Mucosa of rectum (tissue), 2 donors: ENCODE results near the gene TMEM183A.

Experiments
- H3K27ac ChIP-seq, 2 donors: one replicate each; pipeline ENCODE4 v1.7.0; 2013; ENCODE audit warnings: inconsistent platforms in 2 of 2, low read depth in 2 of 2, low read length in 2 of 2
- H3K27me3 ChIP-seq, 2 donors: one replicate each; pipeline ENCODE4 v1.7.0; 2013; ENCODE audit warnings: low read length in 2 of 2; ENCODE audit not compliant: control insufficient read depth in 2 of 2, insufficient read depth in 2 of 2
- H3K36me3 ChIP-seq, 2 donors: one replicate each; pipeline ENCODE4 v1.7.0; 2013; ENCODE audit warnings: low read length in 2 of 2; ENCODE audit not compliant: control insufficient read depth in 2 of 2, insufficient read depth in 2 of 2
- H3K4me1 ChIP-seq, 2 donors: one replicate each; pipeline ENCODE4 v1.7.0; 2013; ENCODE audit warnings: low read length in 2 of 2, mild to moderate bottlenecking in 1 of 2; ENCODE audit not compliant: control insufficient read depth in 2 of 2, insufficient read depth in 2 of 2
- H3K4me3 ChIP-seq, 2 donors: one replicate each; pipeline ENCODE4 v1.7.0; 2013; ENCODE audit warnings: low read length in 2 of 2
- H3K9ac ChIP-seq, 2 donors: one replicate each; pipeline ENCODE4 v1.7.0; 2013; ENCODE audit warnings: low read length in 2 of 2, low read depth in 1 of 2, mild to moderate bottlenecking in 1 of 2
- H3K9me3 ChIP-seq, 2 donors: one replicate each; pipeline ENCODE4 v1.7.0; 2013; ENCODE audit warnings: low read length in 2 of 2; ENCODE audit not compliant: control insufficient read depth in 2 of 2
- donor health status: healthy.
- donor health status: Normal muscosa, but diverticular disease.

Gene TMEM183A

GRCh38 chr1:203065191-203065590 lies 58.0 kb downstream of the TMEM183A start:
- H3K9me3 ChIP-seq = no peaks in the 10 kb centered on the region
- H3K27ac ChIP-seq = no peak overlapping the region
- no peaks in the 10 kb centered on the region for H3K4me1 ChIP-seq

DNA sequence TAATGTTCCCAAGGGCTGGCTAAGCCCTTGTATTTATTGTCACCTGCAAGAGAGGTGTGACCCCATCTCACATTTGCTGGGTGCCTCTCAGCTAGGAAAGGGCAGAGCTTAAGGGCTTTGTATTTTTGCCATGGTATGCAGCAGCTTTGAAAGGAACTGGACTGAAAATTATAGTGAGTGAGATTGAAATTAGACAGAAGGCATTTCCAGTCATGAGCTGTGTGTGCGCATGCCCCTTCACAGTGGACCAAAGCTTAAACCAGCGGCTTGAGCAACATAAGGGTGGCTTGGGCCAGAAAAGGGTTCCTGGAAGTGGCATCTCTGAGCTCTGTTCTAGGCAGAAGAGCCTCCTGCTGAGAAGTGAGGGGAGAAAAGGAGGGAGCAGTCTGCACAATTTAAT lies 58.8 kb downstream of the TMEM183A start:
- H3K36me3 ChIP-seq = no peaks in the 10 kb centered on the region
- no peaks in the 10 kb centered on the region for H3K4me1 ChIP-seq
- H3K27ac ChIP-seq = no peak overlapping the region
- no peaks in the 10 kb centered on the region for H3K9me3 ChIP-seq
- no peak overlapping the region for H3K4me3 ChIP-seq
- H3K27me3 ChIP-seq = peaks cover 0 to 3% of the 10 kb centered on the region in 2 donors
- H3K9ac ChIP-seq = no peak overlapping the region

More at GRCh38 chr1:203065191-203065590, 58.0 kb downstream of the TMEM183A start:
- Histone ChIP-seq H3K36me3 (no peaks in the 10 kb centered on the region), H3K9ac (no peak overlapping the region), H3K27me3 (peaks cover 0 to 3% of the 10 kb centered on the region in 2 donors), H3K4me3 (no peak overlapping the region)

- Histone ChIP-seq H3K9me3 (no peaks in the 10 kb centered on the region), H3K27me3 (peaks cover 0 to 3% of the 10 kb centered on the region in 2 donors), H3K27ac (no peak overlapping the region), H3K4me3 (no peak overlapping the region), H3K9ac (no peak overlapping the region), H3K36me3 (no peaks in the 10 kb centered on the region), H3K4me1 (no peaks in the 10 kb centered on the region)
Observed at GRCh38 chr1:203066965-203067364, 59.8 kb downstream of the TMEM183A start.

DNA sequence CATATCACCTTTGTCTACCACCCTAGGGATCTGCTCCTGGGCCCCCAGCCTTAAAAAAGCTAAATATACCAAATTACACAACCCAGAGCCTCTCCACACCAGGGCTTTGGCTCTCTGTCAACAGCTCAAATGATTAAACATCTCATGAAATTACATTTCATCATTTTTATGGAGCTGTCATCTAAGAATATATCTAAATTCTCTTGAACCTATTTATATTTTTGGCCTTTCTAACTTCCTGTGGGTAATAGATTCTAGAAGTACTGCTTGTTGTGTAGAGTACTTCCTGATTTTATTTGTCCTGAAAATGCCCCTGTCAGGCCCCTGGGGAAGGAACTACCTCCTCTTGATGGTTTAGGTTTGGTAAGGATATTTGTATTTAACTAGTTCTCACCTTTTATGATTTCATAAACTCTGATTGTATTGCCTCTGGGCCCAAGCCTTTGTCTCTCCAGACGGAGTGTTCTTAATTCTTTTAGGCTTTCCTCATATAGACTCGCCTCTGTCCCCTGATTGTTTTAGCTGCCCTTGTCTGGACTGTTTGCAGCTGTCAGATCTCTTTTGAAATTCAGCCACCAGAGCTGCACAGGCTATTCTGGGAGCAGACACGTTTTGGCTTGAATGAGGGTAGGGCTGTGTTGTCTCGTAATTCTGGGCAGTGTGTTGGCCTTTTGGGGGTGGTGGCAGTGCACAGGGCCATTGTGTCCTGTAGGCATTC lies 62.0 kb downstream of the TMEM183A start:
- no peak overlapping the region for H3K4me3 ChIP-seq
- no peak overlapping the region for H3K27ac ChIP-seq
- no peaks in the 10 kb centered on the region for H3K36me3 ChIP-seq
- no peak overlapping the region for H3K9ac ChIP-seq
- no peaks in the 10 kb centered on the region for H3K9me3 ChIP-seq
- H3K4me1 ChIP-seq = no peaks in the 10 kb centered on the region
- H3K27me3 ChIP-seq = peaks cover 0 to 8% of the 10 kb centered on the region in 2 donors

GRCh38 chr1:203072002-203072602 lies 64.9 kb downstream of the TMEM183A start:
- H3K36me3 ChIP-seq = no peaks in the 10 kb centered on the region
- no peak overlapping the region for H3K9ac ChIP-seq
- no peaks in the 10 kb centered on the region for H3K4me1 ChIP-seq
- peaks cover 10 to 22% of the 10 kb centered on the region in 2 donors for H3K27me3 ChIP-seq
- H3K9me3 ChIP-seq = no peaks in the 10 kb centered on the region
- H3K4me3 ChIP-seq = no peak overlapping the region
- H3K27ac ChIP-seq = no peak overlapping the region

DNA sequence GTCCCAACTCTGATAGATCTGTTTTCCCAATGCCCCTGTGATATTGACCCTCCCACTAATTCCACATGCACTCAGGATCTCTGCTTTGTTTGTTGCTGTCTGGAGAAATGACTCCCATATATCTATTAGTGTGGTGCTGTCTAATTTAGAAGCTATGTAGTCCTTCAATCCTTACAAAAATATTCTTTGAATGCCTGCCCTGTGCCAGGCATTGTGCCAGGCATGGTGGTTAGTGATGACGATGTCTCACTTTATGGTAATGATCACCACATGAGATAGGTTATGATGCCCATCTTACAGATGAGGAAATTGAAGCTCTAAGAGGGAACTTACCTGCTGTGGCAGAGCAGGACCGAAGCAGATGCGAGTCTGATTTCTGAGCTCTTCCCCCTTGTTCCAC lies 65.7 kb downstream of the TMEM183A start:
- H3K27me3 ChIP-seq = peaks cover 10 to 28% of the 10 kb centered on the region in 2 donors
- H3K4me3 ChIP-seq = no peak overlapping the region
- no peaks in the 10 kb centered on the region for H3K9me3 ChIP-seq
- no peak overlapping the region for H3K9ac ChIP-seq
- no peak overlapping the region for H3K27ac ChIP-seq
- no peaks in the 10 kb centered on the region for H3K36me3 ChIP-seq
- H3K4me1 ChIP-seq = no peaks in the 10 kb centered on the region

GRCh38 chr1:203073469-203073868 lies 66.3 kb downstream of the TMEM183A start:
- Histone ChIP-seq H3K9me3 (no peaks in the 10 kb centered on the region), H3K27ac (no peak overlapping the region), H3K4me1 (no peaks in the 10 kb centered on the region), H3K27me3 (peaks cover 10 to 32% of the 10 kb centered on the region in 2 donors), H3K36me3 (no peaks in the 10 kb centered on the region), H3K9ac (no peak overlapping the region), H3K4me3 (no peak overlapping the region)
